ENCODE data around the gene RANBP3. TPM values are rescaled to one million over a fixed set of nuclear protein-coding genes. Genes with fewer than 3 reads are reported as not detected.

RANBP3 gene
- total RNA-seq, 1 donor from 2014 or later = 77.8 TPM

- H3K36me3 ChIP-seq = no peaks in the 10 kb centered on the region
- Mint-ChIP-seq H3K27ac (no peak overlapping the region), H3K27me3 (ENCODE audit: insufficient read depth, low read depth) (peaks cover 6% of the 10 kb centered on the region), H3K9me3 (no peaks in the 10 kb centered on the region), H3K36me3 (peaks cover 13% of the 10 kb centered on the region), H3K4me3 (no peak overlapping the region), H3K4me1 (peaks cover 38% of the 10 kb centered on the region)
- no peak for TF ChIP-seq CTCF (IDR thresholded peaks at IDR 0.05)
- TF ChIP-seq EZH2phosphoT487 (IDR thresholded peaks at IDR 0.05) = no peak
- no peak for TF ChIP-seq EZH2 (IDR thresholded peaks at IDR 0.05)
- no peak overlapping the region for H3K27ac ChIP-seq
- H3F3A ChIP-seq (ENCODE audit: low read depth) = peaks cover 20% of the 10 kb centered on the region
- peaks cover 11% of the 10 kb centered on the region for H3K4me1 ChIP-seq
- no peaks in the 10 kb centered on the region for H3K9me3 ChIP-seq (ENCODE audit: low read depth)
- peaks cover 88% of the 10 kb centered on the region for H4K20me1 ChIP-seq (ENCODE audit: low read depth)
- H3K27me3 ChIP-seq = no peaks in the 10 kb centered on the region
- DNase-seq (ENCODE audit: low spot score) = no peak
- no peak overlapping the region for H3K9ac ChIP-seq
- no peak overlapping the region for H2AFZ ChIP-seq (replicated peaks)
- H3K79me2 ChIP-seq (ENCODE audit: low read depth) = peaks cover 95% of the 10 kb centered on the region
- H3K4me2 ChIP-seq = no peak overlapping the region
- no peak overlapping the region for H3K4me3 ChIP-seq
These were observed 4.6 kb downstream of the RANBP3 start for GRCh38 chr19:5973376-5973775.

DNA sequence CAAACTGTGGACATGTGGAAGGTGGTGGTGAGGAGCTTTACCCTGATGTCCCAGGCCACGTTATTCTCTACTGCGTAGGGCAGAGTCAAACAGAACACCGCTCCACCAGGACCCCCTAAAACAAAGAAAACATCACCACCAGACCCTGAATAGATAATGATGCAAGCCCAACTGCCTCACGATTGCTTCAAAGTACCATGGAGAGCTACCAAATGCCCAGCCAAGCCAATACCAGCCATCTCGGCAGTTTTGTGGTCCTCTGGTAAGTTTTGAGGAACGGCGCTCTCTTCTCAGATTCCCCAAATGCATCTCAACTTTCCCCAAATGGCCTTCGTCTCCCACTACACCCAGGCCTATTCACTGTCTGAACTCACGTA, 5.6 kb downstream of the RANBP3 start:
- H3K36me3 Mint-ChIP-seq = peaks cover 13% of the 10 kb centered on the region
- no peaks in the 10 kb centered on the region for H3K9me3 Mint-ChIP-seq

DNA sequence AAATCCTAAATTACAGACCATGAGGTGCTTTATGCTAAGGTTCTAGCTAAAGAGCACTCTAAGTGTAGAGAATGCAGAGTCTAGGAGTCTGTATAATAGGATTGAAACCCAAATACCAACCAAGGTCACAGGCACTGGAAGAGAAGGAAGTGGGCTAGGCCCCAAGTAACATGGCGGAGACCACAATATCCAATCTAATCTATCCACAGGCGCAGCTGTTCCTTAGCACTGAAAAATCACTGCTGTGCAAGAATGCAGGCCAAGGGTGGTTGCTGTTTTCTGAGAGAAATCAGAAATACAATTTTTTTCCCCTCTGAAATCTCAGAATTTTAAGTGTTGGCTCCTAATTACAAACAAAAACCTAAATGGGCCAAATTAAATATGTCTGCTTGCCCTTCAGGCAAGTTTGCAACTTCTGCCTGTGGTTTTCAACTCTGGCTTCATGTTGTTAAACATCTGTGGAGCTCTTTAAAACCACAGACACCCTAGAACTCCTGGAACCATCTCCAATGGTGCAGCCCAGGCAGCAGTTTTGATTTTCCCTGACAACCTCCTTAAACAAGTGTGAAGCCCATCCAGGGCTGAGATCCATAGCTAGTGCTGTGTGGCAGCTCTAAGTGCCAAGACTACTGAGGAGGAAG, 6.1 kb downstream of the RANBP3 start:
- Mint-ChIP-seq H3K36me3 (peaks cover 13% of the 10 kb centered on the region), H3K9me3 (no peaks in the 10 kb centered on the region), H3K4me3 (no peak overlapping the region), H3K27me3 (ENCODE audit: insufficient read depth, low read depth) (peaks cover 6% of the 10 kb centered on the region), H3K4me1 (peaks cover 48% of the 10 kb centered on the region), H3K27ac (no peak overlapping the region)
- Histone ChIP-seq H3K4me2 (no peak overlapping the region), H2AFZ (replicated peaks) (no peak overlapping the region), H4K20me1 (ENCODE audit: low read depth) (peaks cover 99% of the 10 kb centered on the region), H3K27me3 (no peaks in the 10 kb centered on the region), H3K79me2 (ENCODE audit: low read depth) (peaks cover 99% of the 10 kb centered on the region), H3K27ac (no peak overlapping the region), H3K9me3 (ENCODE audit: low read depth) (no peaks in the 10 kb centered on the region), H3F3A (ENCODE audit: low read depth) (peaks cover 24% of the 10 kb centered on the region), H3K9ac (no peak overlapping the region), H3K36me3 (no peaks in the 10 kb centered on the region), H3K4me1 (peaks cover 17% of the 10 kb centered on the region), H3K4me3 (no peak overlapping the region)
- TF ChIP-seq EZH2phosphoT487 (IDR thresholded peaks at IDR 0.05) (no peak), CTCF (IDR thresholded peaks at IDR 0.05) (no peak), EZH2 (IDR thresholded peaks at IDR 0.05) (no peak)
- DNase-seq (ENCODE audit: low spot score) = no peak

More for the DNA sequence above, 5.6 kb downstream of the RANBP3 start:
- Histone ChIP-seq H3K27me3 (no peaks in the 10 kb centered on the region), H3K9me3 (ENCODE audit: low read depth) (no peaks in the 10 kb centered on the region), H2AFZ (replicated peaks) (no peak overlapping the region), H3K36me3 (no peaks in the 10 kb centered on the region), H3F3A (ENCODE audit: low read depth) (peaks cover 24% of the 10 kb centered on the region), H3K4me1 (peaks cover 19% of the 10 kb centered on the region), H4K20me1 (ENCODE audit: low read depth) (peaks cover 99% of the 10 kb centered on the region), H3K4me3 (no peak overlapping the region), H3K4me2 (no peak overlapping the region), H3K27ac (no peak overlapping the region), H3K79me2 (ENCODE audit: low read depth) (peaks cover 99% of the 10 kb centered on the region), H3K9ac (no peak overlapping the region)
- Mint-ChIP-seq H3K27ac (no peak overlapping the region), H3K27me3 (ENCODE audit: insufficient read depth, low read depth) (peaks cover 6% of the 10 kb centered on the region), H3K4me3 (no peak overlapping the region), H3K4me1 (peaks cover 49% of the 10 kb centered on the region)
- no peak for DNase-seq (ENCODE audit: low spot score)
- TF ChIP-seq EZH2 (IDR thresholded peaks at IDR 0.05) = no peak
- TF ChIP-seq EZH2phosphoT487 (IDR thresholded peaks at IDR 0.05) = no peak
- no peak for TF ChIP-seq CTCF (IDR thresholded peaks at IDR 0.05)

All from neural progenitor cell (in vitro differentiated cells).